Kidney epithelial cell (primary cell): ENCODE results near the gene ZNF485. TPM values are rescaled to one million over a fixed set of nuclear protein-coding genes. Genes with fewer than 3 reads are reported as not detected.

Source experiments
- DNase-seq: peaks from one replicate; pipeline ENCODE4 v3.0.0-alpha.2; 2010; ENCODE audit warnings: low read depth
- H3K27me3 ChIP-seq: 2 replicates; pipeline ENCODE4 v1.6.0; 2011; ENCODE audit warnings: low read length; ENCODE audit not compliant: control insufficient read depth, insufficient read depth
- H3K36me3 ChIP-seq: 2 replicates; pipeline ENCODE4 v1.5.1; 2011; ENCODE audit warnings: low read length; ENCODE audit not compliant: control insufficient read depth, insufficient read depth
- H3K4me3 ChIP-seq: 2 replicates; pipeline ENCODE4 v1.5.1; 2011; ENCODE audit warnings: low read depth, mild to moderate bottlenecking, control low read depth, low read length
- total RNA-seq: library from RNA; depleted of rRNA; stranded (reverse); fragments of >200 nt; gene quantifications from 2 replicates; pipeline ENCODE4 v1.2.3, GENCODE V29; 2015
- TF ChIP-seq, protein P1 (sequence below): IDR thresholded peaks from 2 replicates; pipeline ENCODE4 v1.5.1; 2011; ENCODE audit warnings: mild to moderate bottlenecking, moderate library complexity, low read length, control low read depth, inconsistent platforms; ENCODE audit not compliant: insufficient read depth, poor library complexity, severe bottlenecking

ZNF485 gene
- 4.0 and 5.4 TPM in 2 replicates for total RNA-seq

DNA sequence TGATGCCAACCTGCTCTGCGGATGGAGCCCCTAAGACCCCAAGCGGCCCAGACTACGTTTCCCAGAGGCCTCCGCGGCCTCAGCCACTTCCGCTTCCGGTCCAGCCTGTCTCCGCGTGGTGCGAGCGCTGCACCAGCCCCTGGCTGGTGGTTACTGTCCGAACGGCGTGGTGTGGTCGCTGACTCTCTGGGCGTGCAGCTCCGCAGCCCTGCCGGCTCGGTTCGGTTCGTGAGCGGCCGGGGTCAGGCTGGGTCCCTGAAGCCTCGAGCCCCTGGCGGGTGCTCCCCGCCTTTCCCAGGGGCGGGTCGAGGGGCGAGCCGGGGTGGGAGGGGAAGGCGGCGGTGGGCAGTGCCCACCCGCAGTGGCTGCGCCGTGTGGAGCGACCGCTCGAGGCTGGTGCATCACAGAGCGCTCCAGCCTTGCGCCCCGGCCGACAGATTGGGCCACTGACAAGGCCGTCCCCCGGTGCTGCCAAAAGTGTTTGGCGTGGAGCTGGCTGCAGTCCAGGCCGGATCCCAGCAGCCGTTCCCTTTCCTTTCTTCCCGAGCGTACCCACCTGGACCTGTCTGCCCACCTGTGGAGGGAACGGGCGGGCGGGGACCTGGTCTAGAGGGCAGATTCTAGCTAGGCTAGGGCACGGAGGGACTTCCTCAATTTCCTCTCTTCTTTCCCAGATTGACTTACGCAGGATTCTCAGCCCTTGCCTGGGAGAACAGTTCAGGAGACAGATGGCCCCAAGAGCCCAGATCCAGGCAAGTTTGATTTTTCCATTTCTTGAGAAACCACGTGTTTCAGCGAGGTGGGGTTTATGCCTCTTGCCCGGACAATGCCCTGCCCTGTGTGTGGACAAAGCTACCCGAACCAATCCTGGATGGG, at the start of gene ZNF485:
Gene ZNF485, plus strand, starts transcription at position 116 of the 876 bp plus-strand sequence. Its CDS starts 613 bp downstream, at position 729.
- TF ChIP-seq, protein P1, sequence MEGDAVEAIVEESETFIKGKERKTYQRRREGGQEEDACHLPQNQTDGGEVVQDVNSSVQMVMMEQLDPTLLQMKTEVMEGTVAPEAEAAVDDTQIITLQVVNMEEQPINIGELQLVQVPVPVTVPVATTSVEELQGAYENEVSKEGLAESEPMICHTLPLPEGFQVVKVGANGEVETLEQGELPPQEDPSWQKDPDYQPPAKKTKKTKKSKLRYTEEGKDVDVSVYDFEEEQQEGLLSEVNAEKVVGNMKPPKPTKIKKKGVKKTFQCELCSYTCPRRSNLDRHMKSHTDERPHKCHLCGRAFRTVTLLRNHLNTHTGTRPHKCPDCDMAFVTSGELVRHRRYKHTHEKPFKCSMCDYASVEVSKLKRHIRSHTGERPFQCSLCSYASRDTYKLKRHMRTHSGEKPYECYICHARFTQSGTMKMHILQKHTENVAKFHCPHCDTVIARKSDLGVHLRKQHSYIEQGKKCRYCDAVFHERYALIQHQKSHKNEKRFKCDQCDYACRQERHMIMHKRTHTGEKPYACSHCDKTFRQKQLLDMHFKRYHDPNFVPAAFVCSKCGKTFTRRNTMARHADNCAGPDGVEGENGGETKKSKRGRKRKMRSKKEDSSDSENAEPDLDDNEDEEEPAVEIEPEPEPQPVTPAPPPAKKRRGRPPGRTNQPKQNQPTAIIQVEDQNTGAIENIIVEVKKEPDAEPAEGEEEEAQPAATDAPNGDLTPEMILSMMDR = no peak
- DNase-seq = no peak
- Histone ChIP-seq H3K27me3 (no peaks in the 10 kb centered on the region), H3K36me3 (no peaks in the 10 kb centered on the region), H3K4me3 (peak within 1 kb of the TSS; percentile 80)

DNA sequence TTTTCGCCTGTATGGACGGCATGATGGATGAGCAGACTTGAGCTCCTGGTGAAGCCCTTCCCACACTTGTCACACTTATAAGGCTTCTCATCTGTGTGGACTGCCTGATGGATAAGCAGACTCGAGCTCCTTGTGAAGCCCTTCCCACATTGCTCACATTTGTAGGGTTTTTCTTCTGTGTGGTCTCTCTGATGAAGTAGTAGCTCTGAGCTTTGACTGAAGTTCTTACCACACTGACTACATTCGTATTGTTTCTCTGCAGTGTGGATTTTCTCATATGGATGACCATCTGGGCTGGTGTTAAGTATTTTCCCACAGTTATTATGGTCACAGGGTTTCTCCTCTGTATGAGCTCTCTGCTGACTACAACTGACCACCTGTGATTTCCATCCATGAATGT, 49.0 kb upstream of the ZNF485 start:
- no peaks in the 10 kb centered on the region for H3K36me3 ChIP-seq
- H3K27me3 ChIP-seq = no peaks in the 10 kb centered on the region
- TF ChIP-seq, protein P1 = no peak
- no peak overlapping the region for H3K4me3 ChIP-seq
- no peak for DNase-seq

DNA sequence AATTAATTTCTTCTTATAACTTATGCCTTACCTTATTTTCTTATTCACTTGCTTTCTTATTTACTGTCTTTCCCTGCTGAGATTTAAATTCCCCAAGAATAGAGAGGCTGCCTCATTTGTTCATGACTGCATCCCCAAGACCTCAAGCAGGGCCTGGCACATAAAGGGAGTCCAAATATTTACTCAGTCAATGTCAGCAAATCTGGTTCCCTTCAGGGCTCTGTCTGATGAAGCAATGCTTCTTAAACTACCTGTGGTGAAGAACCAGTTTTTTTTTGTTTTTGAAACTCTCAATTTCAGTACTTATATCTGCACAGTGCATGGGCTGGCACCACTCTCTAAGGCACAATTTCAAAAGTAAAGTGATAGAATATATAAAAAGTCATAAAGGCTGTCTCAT, 36.6 kb upstream of the ZNF485 start:
- no peaks in the 10 kb centered on the region for H3K36me3 ChIP-seq
- H3K4me3 ChIP-seq = no peak overlapping the region
- no peak for DNase-seq
- no peaks in the 10 kb centered on the region for H3K27me3 ChIP-seq
- TF ChIP-seq, protein P1 = no peak

DNA sequence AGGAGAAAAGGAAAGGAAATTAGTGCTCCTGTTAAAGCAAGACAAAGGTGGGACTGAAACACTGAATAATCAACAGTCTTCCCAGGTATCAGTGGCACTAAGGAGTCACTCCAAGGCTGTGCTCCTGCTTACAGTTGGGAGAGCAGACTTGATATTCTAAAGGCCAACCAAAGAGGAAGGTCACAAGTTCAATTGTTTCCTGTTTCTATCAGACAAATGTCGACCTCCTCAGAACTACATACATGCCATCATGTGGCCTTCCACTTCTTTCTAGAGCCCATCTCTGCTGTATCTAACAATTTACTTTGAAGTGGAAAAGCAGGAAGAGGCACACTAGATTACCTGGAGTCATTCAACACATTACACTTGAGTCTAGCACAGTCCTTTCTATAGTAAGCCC, 35.3 kb upstream of the ZNF485 start:
- TF ChIP-seq, protein P1 = no peak
- DNase-seq = no peak
- no peak overlapping the region for H3K4me3 ChIP-seq
- H3K36me3 ChIP-seq = no peaks in the 10 kb centered on the region
- no peaks in the 10 kb centered on the region for H3K27me3 ChIP-seq

DNA sequence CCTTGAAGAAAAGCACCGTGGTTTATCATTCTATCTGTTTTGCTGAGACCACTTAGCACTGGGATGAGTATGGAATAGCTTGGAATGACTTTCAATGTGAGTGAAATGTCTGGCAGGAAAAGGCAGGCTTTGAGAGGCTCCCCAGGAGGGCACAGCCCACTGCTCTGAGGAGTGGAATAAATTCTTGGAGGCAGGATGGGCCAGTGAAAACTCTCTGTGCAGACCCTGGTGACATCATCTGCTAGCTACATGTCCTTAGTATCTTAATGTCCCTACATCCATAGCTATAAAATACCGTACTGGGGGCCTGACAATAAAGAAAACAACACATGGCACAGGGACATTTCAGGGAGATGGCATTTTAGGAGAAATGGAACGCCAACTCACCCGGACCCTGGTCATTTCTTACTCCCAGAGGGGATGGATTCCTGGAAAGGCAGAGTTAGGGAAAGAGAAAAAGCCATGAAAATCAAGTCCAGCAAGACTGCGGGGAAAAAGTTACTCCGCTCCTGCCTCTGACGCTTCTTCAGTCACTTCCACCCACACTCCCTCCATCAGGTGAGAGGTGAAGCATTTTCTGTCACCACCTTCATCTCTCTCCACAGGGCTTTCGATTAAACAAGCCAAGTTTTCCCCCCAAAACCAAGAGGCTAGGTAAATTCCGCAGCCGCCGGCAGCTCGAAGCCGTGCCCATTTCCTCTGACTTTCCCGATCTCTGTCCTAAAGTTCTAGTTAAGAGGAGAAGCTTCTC, 32.8 kb upstream of the ZNF485 start:
- H3K4me3 ChIP-seq = peak overlapping the region; percentile 58
- H3K27me3 ChIP-seq = no peaks in the 10 kb centered on the region
- TF ChIP-seq, protein P1 = no peak
- no peaks in the 10 kb centered on the region for H3K36me3 ChIP-seq
- no peak for DNase-seq
